Measurements from ENCODE around the gene ZXDB. TPM values are rescaled to one million over a fixed set of nuclear protein-coding genes. Genes with fewer than 3 reads are reported as not detected.
"Not testable (repeated sequence)": the region's sequence is repeated elsewhere in the genome, so short reads cannot be mapped to it uniquely, and the experiment has no call there.

ZXDB gene
- 9.1 and 9.8 TPM in 2 replicates for total RNA-seq

DNA sequence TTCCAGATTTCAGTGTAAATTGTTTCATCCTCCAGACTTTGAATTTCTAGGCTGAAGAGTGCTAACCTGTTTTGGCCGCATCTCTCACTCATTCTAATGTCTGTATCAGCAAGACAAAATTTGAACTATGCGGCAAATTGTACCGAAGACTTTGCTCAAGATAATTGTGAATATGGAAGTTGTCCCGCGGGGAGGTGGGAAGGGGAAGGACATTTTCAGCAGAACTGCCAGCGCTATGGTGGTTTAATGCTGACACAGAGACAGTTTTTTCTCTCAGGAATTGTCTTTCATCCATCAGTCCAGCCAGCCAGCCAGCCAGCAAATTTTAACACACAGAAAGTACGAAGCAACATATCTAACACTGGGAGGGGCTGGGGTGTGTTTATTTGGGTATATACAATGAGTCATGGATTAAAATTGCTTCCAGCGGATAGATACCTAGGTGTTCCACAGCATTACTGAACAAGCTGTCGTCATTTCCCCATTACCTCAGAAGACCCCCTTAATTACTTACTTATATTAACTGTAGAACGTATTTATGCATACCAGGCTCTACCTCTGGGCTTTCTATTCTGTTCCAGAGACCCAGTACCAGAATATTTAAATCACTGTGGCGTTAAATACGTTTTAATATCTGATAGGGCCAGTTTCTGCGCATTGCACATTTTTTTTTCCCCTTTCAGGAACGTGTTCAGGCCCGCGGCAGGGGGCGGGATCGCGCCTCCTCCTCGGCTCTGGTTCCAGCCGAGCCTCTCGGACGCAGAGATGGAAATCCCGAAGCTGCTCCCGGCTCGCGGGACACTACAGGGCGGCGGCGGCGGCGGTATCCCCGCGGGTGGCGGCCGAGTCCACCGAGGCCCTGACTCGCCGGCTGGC, at the start of gene ZXDB:
Gene ZXDB, plus strand, starts transcription at position 728 of the 876 bp plus-strand sequence. Its CDS starts 38 bp downstream, at position 766.
- not testable (repeated sequence) for DNase-seq (ENCODE audit: extremely low read depth, low read depth, low spot score)

DNA sequence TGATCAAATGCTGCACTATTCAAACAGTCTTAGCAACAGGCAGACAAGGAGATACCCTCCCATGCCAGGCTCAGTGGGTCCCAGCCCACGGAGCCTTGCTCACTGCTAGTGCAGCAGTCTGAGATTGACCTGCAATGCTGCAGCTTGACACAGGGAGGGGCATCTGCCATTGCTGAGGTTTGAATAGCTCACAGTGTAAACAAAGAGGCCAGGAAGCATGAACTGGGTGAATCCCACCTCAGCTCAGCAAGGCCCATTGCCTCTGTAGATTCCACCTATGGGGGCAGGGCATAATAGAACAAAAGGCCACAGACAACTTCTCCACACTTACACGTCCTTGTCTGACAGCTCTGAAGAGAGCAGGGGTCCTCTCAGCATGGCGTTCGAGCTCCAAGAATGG, 26.6 kb upstream of the ZXDB start:
- no peak for DNase-seq (ENCODE audit: extremely low read depth, low read depth, low spot score)

DNA sequence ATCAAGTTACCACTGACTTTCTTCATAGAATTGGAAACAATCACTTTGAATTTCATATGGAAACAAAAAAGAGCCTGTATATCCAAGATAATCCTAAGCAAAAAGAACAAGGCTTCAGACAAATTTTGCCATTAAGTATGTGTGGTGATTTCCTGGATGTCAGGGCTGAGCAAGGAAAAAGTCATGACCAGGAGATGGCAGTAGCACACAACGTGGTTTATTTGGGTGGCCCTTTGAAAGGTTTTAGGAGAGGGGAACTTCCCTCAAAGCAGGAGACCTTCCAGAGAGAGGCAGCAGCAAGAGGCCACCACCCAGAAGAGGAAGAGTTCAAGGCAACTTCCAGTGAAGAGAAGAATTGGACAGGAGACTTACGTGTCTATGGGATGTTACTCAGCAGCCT, 18.1 kb upstream of the ZXDB start:
- no peak for DNase-seq (ENCODE audit: extremely low read depth, low read depth, low spot score)

DNA sequence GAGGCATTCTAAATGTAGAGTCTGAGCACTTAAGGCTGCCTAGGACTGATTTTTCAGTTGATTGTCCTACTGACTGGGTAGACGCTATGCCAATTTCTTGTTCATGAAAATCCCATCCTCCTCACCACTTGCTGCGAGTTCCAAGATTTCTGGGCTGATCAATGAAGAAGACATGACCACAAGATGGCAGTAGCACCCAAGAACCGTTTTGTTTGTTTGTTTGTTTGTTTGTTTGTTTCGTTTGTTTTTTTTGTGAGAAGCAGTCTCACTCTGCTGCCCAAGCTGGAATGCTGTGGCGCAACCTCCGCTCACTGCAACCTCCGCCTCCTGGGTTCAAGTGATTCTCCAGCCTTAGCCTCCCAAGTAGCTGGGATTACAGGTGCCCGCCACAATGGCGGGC, 8.9 kb upstream of the ZXDB start:
- not testable (repeated sequence) for DNase-seq (ENCODE audit: extremely low read depth, low read depth, low spot score)

DNA sequence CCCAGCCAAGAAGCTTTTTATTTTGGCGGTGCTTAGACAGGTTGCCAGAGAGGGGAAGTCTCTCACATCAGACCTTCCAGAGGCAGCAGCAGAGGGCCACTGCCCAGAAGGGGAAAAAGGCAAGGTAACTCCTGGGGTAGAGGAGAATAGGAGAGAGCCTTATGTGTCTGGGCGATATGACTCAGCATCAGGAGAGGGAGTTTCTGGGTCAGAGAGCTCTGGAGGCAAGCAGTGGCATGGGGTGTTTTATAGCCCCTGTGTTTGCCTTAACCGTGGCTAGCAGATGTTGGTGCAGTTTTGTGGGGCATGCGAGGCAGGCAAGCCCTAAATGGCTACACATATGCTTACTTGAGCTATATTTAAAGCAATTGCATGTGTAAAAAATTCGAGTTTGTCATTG, 8.3 kb upstream of the ZXDB start:
- no peak for DNase-seq (ENCODE audit: extremely low read depth, low read depth, low spot score)

DNA sequence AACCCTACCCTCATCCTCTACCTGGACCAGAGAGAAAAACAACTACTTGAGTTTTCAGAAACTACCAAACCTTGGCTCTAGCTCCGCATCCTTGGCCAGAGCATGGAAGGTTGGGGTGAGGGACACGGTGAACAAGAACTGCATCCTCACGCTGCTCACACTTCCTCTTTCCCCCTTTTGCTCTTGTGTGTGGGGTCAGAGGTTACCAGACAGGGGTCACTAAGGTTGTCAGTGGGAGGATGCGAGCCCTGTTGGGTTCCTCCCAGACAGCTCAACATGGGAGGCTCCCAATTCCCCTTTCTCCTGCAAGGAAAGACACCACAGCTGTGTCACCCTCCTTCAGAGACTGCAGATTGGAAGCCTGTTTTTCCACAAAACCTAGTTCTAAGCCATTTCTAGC, 5.5 kb upstream of the ZXDB start:
- DNase-seq (ENCODE audit: extremely low read depth, low read depth, low spot score): no peak

DNA sequence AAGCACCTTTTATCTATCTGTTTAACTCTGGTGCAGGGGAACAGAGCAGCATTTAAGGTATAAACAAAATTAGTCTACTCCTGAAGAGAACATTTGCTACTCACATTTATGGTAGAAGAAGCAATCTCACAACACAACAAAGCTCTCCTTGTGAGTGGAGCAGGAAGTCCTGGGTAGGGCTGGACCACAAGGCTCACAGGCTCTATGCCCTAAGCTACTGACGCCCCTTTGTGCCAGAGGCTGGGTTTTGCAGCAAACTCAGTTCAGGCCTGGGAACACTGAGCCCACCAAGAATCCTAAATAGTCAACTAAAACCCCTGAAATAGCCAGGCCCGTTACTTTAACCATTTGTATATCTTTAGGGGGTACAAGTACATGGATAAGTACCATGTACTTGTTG, 4.7 kb upstream of the ZXDB start:
- no peak for DNase-seq (ENCODE audit: extremely low read depth, low read depth, low spot score)

DNA sequence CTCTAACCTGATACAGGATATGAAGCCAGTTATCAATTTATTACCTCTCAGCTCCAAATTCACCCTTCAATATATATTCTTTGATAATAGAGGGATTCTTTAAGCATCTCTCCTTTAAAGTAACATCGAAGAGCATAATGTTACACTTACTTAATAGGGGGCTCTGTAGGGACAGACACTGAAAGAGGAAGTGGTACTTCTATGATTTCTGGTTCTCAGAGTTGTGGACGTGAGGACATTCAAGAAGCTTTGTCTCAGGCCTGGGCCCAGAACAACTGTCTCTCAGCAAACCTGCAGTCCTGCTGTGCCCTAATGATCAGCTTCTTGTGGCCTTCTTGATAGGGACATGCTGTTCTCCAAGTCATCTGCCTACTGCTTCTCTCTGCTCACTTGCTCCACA, 4.2 kb upstream of the ZXDB start:
- no peak for DNase-seq (ENCODE audit: extremely low read depth, low read depth, low spot score)

DNA sequence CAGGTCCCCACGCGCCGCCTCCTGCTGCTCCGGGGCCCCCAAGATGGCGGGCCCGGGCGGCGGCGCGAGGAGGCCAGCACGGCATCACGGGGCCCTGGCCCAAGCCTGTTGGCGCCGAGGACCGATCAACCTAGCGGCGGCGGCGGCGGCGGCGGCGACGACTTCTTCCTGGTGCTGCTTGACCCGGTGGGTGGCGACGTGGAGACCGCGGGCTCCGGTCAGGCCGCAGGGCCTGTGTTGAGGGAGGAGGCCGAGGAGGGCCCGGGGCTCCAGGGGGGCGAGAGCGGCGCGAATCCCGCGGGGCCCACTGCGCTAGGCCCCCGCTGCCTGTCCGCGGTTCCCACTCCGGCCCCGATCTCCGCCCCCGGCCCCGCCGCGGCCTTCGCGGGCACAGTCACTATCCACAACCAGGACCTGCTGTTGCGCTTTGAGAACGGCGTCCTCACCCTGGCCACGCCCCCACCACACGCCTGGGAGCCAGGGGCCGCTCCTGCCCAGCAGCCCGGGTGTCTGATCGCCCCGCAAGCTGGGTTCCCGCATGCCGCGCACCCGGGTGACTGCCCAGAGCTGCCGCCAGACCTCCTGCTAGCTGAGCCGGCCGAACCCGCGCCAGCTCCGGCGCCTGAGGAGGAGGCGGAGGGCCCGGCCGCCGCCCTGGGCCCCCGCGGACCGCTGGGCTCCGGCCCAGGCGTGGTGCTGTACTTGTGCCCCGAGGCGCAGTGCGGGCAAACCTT, 516 bp downstream of the ZXDB start:
- not testable (repeated sequence) for DNase-seq (ENCODE audit: extremely low read depth, low read depth, low spot score)

DNA sequence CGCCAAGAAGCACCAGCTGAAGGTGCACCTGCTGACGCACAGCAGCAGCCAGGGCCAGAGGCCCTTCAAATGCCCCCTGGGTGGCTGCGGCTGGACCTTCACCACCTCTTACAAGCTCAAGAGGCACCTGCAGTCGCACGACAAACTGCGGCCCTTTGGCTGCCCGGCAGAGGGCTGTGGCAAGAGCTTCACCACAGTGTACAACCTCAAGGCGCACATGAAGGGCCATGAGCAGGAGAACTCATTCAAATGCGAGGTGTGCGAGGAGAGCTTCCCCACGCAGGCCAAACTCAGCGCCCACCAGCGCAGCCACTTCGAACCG, 1.0 kb downstream of the ZXDB start:
- DNase-seq (ENCODE audit: extremely low read depth, low read depth, low spot score): not testable (repeated sequence)

DNA sequence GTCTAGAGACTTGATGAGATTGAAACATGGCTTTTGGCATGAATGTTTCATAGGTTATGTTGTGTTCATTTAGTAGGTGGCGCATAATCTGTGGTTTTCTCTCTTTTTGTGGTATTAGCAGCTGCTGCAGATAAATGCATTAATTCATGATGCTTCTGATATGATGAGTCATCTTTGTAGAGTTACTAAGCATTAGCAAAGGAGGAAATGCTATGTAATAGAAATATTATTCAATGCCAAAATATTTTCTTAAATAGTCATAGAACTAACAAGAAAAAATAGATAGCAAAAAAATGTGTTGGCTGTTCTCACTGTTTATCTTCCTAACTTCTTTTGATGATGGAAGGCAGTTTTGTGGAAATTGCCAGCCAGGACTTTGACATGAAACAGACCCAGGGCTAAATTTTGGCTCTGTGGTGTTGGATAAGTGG, 3.6 kb downstream of the ZXDB start:
- DNase-seq (ENCODE audit: extremely low read depth, low read depth, low spot score): no peak

DNA sequence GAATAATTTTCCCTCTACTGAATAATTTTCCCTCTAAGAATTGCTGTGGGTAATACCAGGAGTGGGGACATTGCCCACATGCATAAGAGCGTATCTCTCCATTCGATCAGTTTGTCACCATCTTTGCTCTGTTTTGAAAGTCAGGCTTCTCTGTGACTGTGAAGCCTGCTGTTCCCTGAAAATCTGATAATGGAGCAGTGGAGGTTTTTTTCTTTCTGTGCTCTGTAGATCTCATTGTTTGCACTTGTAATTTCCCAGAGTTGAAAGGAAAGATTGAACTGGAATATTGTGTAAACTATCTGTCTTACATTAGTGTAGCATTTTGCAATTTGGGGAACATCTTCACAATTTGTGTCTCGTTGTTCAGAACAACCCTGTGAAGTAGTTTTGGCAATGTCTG, 4.3 kb downstream of the ZXDB start:
- DNase-seq (ENCODE audit: extremely low read depth, low read depth, low spot score): no peak

DNA sequence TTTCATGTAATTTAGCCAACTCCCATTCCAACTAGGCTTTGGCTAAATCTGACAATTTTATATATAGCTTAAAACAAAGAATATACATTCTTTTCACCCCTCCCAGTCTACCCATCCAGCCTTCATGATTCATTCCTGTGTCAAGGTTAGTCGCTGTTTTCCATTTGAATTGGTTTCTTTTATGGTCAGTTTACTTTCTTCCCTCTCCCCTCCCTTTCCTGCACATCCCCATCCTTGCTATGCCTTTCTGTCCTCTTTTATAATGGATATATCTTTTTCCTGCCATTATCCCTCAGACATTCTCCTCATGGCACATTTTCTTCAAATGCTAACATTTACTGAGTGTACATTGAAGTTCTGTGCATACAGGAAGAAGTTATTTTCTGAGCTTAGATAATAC, 4.7 kb downstream of the ZXDB start:
- DNase-seq (ENCODE audit: extremely low read depth, low read depth, low spot score): no peak

DNA sequence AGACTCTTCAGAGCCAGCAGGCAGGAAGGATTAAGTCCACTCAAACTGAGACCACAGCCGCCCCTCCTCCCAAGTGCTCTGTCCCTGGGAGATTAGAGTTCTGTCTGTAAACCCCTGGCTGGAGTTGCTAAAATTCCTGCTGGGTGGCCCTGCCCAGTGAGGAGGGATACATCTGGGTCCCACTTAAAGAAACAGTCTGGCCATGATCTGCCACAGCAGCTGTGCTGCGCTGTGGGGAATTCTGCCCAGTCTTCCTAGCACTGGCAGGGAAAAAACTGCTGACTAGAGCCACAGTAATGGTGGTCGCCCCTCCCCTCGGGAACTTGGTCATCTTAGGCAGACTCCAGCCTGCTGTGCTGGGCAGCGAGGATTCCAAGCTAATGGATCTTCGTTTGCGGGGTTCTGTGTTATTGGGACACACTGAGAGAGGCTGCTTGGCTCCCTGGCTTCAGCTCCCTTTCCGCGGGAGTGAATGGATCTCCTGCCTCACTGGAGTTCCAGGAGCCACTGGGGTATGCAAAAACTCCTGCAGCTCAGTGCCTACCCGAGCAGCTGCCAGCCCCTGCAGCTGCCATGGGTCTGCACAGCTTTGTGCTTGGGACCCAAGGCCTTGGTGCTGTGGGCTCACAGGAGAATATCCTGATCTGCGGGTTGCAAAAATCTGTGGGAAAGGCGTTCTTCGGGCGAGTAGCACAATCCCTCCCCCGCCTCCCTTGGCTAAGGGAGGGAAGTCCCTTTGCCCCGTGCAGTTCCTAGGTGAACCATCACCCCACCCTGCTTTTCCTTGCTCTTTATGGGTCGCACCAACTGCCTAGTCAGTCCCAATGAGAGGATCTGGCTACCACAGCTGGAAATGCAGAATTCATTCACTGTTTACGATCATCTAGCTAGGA, 15.7 kb downstream of the ZXDB start:
- no peak for DNase-seq (ENCODE audit: extremely low read depth, low read depth, low spot score)

DNA sequence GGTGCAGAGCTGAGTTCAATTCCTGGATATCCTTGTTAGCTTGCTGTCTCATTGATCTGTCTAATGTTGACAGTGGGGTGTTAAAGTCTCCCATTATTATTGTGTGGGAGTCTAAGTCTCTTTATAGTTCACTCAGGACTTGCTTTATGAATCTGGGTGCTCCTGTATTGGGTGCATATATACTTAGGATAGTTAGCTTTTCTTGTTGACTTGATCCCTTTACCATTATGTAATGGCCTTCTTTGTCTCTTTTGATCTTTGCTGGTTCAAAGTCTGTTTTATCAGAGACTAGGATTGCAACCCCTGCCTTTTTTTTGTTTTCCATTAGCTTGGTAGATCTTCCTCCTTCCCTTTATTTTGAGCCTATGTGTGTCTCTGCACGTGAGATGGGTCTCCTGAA, 21.5 kb downstream of the ZXDB start:
- not testable (repeated sequence) for DNase-seq (ENCODE audit: extremely low read depth, low read depth, low spot score)

DNA sequence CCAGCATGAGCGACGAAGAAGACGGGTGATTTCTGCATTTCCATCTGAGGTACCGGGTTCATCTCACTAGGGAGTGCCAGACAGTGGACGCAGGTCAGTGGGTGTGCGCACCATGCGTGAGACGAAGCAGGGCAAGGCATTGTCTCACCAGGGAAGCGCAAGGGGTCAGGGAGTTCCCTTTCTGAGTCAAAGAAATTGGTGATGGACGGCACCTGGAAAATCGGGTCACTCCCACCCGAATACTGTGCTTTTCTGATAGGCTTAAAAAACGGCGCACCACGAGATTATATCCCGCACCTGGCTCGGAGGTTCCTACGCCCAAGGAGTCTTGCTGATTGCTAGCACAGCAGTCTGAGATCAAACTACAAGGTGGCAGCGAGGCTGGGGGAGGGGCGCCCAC, 37.6 kb downstream of the ZXDB start:
- not testable (repeated sequence) for DNase-seq (ENCODE audit: extremely low read depth, low read depth, low spot score)

DNA sequence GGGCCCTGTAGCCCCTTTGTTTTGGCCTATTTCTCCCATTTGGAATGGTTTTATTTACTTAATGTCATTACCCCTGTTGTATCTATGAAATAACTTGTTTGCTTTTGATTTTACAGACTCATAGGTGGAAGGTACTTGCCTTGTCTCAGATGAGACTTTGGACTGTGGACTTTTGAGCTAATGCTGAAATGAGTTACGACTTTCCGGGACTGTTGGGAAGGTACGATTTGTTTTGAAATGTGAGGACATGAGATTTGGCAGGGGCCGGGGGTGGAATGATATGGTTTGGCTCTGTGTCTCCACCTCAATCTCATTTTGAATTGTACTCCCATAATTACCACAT, 48.8 kb downstream of the ZXDB start:
- no peak for DNase-seq (ENCODE audit: extremely low read depth, low read depth, low spot score)

DNA sequence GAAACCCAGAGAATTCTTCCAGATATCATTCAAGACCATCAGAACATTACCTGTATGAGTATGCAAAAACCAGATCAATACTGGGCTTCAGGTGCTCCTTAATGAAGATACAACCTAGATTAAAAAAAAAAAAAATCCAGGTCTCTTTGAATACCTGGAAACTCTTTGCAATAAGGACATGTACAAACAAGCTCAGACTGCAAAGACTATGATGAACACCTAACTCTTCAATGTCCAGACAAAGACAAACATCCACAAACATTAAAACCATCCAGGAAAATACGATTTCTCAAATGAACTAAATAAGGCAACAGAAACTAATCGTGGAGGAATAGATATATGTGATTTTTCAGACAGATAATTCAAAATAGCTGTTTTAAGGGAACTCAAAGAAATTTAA, 49.5 kb downstream of the ZXDB start:
- DNase-seq (ENCODE audit: extremely low read depth, low read depth, low spot score): no peak

DNA sequence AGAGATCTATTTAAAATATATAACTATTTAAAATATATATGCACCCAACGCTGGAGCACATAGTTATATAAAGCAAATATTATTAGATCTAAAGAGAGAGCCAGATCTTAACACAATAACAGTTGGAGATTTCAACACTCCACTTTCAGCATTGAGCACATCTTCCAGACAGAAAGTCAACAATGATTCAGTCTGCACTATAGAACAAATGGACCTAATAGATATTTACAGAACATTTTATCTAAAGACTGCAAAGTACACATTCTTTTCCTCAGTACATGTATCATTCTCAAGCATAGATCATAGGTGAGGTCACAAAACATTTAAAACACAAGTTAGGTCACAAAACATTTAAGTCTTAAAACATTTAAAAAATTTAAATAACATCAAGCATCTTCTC, 51.9 kb downstream of the ZXDB start:
- DNase-seq (ENCODE audit: extremely low read depth, low read depth, low spot score): no peak

DNA sequence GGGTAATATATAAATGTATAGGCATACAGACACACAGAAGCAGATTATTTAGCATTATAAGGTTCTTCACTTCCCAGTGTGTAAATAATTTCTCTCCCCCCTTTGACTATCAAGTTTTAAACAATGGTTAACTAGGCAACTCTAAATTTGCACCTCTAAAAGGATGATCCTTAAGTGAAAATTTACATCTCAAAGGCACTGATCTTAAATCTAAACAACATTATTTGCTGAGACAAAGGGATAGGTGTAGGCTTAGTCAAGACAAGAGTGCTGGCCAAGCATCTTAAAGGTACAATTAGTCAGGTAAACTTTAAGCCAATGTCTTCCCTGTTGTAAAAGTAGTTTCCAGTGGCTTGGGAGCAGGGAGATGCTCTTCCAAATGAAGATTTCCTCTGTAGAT, 55.2 kb downstream of the ZXDB start:
- DNase-seq (ENCODE audit: extremely low read depth, low read depth, low spot score): no peak

Data from glomerular endothelial cell (primary cell).